ENCODE data around the gene TSSK6.
A peak's percentile ranks its signal among the peaks of the same experiment; 100 is the strongest.

Gene TSSK6

DNA sequence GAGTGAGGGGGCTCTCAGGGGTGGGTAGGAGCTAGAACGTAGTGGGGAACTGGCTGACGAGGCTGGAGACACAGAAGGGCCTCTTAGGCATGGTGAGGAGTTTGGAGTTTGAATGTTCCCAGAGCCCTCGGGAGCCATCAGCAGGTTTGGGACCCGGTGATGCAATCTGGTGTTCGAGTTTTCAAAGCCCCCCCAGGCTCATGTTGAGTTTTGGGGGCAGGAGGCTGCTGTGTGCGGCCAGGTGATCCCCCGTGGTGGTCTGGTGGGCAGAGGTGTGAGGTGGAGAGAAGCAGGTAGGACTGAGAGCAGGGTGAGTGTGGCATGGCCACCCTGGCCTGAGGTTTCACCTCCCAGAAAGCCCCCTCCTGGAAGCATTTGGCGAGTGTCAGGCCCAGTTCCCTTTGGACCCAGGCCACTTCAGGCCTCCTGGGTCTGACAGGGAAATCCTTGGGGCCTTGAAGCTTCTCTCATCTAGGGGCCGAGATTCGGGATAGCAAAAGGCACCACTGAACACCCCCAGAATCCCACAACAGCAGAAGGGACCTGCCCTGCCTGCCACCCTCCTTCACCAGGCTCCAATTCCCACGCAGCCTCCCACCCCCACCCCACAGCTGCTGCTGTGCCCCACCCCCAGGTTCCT is 14.6 kb upstream of the TSSK6 start:
- no peak for DNase-seq

- DNase-seq, result no peak
Measured at GRCh38 chr19:19528721-19529490, 13.6 kb upstream of the TSSK6 start, which contains the start of gene YJEFN3. YJEFN3 (plus strand) TSS chr19:19528911; CDS start chr19:19528933, 22 bp downstream.

GRCh38 chr19:19527674-19528625 is 12.6 kb upstream of the TSSK6 start:
- DNase-seq, result no peak

DNA sequence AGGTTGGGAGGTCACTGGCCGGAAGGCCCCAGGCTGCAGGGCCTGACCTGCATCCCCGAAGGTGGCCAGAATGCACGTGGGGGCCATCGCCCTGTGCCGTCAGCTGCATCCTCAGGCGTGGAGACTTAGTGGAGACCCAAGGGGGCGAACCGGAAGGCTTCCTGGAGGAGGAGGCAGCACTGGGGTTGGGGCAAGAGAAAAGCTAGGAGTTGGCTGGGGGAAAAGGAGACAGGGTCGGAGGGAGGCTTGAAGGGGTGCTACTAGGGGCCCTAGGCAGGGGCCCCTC is 12.0 kb upstream of the TSSK6 start:
- no peak for DNase-seq

DNA sequence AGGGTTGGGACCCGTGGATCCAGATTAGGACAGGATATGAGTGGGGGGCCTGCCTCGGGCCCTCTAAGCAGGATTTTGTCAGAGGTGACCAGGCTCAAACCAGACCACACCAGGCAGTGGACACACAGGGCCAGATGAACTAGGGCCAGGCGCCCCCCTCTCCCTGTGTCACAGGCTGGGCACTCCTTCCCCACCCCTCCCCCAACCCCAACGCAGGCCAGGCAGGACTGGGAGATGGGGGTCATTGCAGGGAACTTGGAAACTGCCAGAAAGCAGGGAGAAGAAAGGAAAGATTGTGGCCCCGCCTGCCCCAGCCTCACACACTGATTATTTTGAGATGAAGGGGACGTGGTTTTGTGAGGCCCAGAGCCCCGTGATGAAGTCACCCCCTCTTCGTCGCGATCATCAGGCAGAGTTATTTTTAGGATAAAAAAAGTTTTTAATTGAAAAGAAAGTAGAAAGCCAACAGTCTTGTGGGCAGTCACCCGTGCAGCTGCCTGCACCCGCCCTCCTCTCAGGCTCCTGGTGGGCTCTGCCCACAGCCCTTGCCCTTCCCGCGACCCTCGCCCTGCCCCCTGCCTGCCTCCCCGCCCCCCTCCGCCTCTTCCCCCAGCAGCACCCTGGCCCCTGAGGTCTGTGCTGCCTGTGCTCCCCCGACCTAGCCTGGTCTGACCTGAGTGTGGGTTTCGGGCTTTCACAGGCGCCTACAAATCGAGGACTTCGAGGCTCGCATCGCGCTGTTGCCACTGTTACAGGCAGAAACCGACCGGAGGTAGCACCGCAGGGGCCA is 11.4 kb upstream of the TSSK6 start:
- no peak for DNase-seq

DNA sequence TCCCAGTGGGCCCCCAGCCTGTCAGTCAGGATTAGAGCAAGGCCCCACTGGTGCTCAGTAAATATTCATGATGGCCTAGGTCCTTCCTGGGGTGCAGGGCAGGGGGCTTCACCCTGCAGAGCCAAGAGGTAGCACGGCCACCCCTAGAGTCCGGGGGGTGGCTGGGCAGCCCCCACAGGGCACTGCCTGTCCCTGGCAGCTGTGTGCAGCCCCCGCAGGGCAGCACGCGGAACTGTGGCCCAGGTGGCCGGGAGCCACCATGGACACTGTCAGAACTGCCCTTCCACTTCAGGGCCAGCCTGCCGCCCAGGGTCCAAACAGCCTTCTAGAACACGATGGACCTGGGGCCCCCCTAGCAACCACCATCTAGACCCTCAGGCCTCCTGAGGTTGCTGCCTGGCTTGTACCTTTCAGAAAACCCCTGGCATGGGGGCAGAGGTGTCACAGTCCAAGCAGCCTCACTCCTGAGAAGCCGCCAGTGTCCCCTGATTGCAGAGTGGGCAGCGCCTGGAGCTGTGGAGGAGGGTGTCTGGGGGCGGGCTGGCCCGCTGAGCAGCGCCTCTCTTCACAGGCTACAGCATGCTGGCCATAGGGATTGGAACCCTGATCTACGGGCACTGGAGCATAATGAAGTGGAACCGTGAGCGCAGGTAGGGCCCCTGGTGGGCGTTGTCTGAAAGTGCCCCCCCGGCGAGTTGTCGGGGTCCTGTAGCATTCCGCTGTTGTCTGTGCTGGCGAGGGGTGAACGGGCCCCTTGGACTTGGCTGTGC is 10.4 kb upstream of the TSSK6 start:
- DNase-seq, result no peak

DNA sequence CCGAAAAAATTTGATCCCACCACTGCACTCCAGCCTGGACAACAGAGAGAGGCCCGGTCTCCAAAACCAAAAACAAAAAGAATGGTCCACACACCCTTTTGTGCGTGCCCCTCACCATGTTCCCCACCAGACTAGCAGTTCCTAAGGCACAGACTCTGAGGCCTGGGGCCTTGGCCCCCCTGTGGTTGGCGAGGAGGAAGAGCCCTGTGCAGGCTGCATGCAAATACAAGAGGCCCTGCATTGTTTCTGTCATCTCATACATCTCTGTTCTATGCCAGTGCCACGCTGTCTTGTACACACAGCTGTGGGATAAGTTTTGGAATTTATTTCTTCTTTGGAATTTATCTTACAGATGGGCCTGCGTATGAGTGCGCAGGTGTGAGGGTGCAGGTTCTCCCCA is 8.7 kb upstream of the TSSK6 start:
- no peak for DNase-seq

GRCh38 chr19:19523177-19523576 is 7.8 kb upstream of the TSSK6 start:
- DNase-seq, result no peak

GRCh38 chr19:19520989-19521388 is 5.6 kb upstream of the TSSK6 start:
- no peak for DNase-seq

DNA sequence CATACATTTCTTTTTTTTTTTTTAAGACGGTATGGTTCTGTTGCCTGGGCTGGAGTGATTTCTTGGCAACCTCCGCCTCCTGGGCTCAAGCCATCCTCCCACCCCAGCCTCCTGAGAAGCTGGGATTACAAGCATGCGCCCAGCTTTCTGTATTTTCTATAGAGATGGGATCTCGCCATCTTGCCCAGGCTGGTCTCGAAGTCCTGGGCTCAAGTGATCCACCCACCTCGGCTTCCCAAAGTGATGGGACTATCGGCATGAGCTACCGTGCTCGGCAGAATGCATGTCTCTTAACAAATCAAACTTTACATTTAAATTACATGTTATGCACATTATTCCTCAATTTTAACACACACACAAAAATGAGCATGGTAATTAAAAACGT is 1.9 kb upstream of the TSSK6 start:
- no peak for DNase-seq

DNA sequence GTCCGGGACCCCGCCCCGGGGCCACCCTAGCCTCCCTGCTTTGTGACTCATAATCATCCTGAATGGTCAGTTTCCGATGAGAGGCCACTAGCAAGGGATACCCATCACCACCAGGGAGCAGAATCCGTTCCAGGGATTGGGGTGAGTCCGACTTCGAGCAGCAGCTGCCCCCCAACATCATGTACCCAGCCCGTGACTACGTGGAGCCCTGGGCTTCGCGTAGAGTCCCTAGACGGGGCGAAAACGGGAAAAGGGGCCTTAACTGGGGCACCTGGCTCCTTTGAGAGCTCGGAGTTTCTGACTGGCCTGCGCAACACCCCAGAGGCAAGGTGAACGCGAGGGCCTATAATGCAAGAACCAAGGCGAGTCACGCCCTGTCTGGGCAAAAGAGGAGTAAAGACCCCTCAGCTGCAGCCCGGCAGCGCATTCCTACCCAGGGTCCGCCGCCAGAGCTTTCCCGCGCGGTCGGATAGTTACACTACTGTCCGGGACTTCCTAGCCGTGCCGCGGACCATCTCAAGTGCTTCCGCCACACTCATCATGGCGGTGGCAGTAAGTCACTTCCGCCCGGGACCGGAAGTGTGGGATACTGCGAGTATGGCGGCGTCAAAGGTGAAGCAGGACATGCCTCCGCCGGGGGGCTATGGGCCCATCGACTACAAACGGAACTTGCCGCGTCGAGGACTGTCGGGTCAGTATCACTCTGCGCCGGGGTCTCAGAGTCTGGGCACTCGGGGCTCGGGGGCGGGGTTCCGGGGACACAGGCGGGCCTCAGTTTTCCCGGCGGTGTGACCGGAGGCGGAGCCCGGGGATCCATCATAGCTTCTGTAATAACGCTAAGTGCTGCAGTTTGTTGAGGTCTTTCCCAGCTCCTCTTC is 533 bp upstream of the TSSK6 start, which contains the start of gene NDUFA13:
NDUFA13 (plus strand) TSS at position 584 of the 878 bp plus-strand sequence; CDS start at position 598, 14 bp downstream.
- DNase-seq, result peak; percentile 92 to 96

DNA sequence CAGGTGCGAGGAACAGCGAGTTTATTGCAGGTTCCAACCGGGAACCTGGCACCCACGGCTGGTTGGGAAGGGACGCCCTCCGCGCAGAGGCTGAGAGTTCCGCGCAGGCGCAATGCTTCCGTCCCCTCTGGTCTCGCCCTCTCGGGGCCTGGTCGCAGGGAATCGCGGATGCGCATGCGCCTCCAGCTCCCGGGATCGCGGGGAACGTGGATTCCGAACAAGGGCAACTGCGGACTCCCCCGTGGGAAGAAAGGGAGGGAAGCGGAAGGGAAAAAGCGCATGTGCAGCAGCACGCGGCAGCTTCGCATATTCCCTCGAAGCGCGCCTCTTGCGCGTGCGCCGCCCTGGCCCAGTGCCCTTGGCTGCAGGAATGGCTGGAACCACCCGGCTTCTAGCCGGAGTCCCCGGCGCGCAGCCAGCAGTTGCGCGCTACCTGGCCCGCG is 1.1 kb downstream of the TSSK6 start:
- no peak for DNase-seq

DNA sequence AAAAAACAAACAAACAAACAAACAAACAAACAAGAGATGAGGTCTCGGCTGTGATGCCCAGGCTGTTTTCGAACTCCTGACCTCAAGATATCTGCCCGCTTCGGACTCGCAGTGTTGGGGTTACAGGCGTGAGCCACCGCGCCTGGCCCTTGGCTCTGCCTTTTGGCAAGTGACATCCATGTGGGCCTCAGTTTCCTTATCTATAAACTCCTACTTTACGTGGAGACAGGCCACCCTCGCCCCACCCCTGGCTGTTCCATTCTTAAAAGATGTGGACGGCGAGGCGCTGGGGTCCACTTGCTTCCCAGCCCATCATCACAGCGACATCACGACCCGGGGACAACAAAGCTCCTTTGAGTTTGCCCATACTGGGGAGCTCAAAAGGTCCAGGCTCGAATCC is 1.7 kb downstream of the TSSK6 start:
- no peak for DNase-seq

GRCh38 chr19:19510432-19510831 is 4.9 kb downstream of the TSSK6 start:
- DNase-seq, result no peak

DNA sequence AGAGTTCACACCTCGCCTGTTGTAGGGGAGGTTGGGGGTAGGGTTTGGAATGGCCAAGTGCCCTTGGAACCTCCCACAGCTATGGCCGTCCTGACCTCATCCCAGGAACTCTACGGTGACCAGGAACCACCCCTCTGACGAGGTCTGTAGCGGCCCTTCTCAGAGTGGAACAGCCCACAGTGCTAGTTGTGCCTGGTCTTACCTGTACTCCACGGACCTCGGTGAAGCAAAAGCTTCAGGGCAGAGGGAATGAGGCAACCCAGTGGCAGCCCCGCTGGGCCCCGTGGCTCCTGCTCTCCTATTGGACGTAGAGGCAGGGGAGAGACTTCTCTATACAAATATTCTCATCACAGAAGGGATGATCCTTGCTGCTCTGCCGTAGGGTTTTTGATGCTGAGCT is 7.1 kb downstream of the TSSK6 start:
- no peak for DNase-seq

DNA sequence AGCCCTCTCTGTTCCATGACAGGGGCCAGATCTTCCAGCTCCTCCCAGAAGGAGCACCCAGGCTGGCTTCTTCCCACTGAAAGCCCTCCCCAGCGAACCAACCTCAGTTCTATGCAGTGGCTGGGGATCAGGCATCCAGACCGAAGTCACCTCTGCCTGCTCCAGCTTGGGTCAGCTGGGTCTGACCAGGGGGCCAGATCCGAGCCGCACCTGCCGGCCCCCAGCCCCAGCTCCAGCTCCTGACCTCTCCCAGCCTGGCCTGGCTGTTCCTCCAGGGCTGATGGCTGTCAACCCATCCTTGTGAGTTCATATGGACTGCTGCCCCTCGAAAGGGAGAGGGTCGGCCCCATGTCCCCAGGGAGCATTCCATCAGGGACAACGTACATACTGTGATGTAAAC is 8.0 kb downstream of the TSSK6 start:
- DNase-seq, result no peak

- DNase-seq, result no peak
Measured at GRCh38 chr19:19506592-19506991, 8.8 kb downstream of the TSSK6 start.

DNA sequence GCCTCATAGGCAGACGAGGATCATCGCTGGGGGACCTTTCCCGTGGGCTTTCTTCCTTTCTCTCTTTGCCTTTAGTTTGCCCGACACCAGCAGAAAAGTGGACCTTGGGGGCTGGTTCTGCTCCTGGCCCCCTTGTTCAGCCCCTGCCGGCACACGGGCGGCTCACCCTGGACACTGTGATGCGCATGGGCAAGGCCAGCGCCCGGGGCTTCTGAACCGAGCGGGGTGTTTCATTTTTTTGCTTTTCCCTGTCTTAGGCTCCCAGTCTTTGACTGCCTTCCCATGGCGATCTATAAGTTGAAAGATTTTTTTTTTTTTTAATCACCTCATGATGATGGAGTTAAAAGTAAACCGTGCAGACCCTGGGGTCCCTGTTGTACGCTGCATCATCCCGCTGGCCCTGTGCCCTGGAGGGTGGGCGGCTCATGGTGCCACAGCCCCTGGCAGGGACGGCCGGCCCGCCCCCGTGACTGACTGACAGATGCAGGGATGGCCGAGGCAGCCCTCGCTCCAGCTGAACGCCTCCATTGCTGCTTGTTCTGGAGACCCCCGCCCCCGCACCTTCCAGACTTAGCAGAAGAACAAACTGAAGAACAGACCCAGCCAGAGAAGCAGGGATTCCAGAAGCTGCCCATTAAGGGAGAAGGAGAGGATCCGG is 9.6 kb downstream of the TSSK6 start:
- no peak for DNase-seq

- no peak for DNase-seq
Measured at GRCh38 chr19:19504754-19505668, 10.3 kb downstream of the TSSK6 start.

Data from NCI-H446 (cell line).